Pericardium fibroblast (primary cell): ENCODE results near the gene NSUN6. TPM values are rescaled to one million over a fixed set of nuclear protein-coding genes. Genes with fewer than 3 reads are reported as not detected.

Experiments
- total RNA-seq: library from RNA; depleted of rRNA; stranded (reverse); fragments of >200 nt; gene quantifications from 2 replicates; pipeline ENCODE4 v1.2.3, GENCODE V29; 2015

NSUN6 gene, protein sequence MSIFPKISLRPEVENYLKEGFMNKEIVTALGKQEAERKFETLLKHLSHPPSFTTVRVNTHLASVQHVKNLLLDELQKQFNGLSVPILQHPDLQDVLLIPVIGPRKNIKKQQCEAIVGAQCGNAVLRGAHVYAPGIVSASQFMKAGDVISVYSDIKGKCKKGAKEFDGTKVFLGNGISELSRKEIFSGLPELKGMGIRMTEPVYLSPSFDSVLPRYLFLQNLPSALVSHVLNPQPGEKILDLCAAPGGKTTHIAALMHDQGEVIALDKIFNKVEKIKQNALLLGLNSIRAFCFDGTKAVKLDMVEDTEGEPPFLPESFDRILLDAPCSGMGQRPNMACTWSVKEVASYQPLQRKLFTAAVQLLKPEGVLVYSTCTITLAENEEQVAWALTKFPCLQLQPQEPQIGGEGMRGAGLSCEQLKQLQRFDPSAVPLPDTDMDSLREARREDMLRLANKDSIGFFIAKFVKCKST
- total RNA-seq: 4.3 and 6.4 TPM in 2 replicates

DNA sequence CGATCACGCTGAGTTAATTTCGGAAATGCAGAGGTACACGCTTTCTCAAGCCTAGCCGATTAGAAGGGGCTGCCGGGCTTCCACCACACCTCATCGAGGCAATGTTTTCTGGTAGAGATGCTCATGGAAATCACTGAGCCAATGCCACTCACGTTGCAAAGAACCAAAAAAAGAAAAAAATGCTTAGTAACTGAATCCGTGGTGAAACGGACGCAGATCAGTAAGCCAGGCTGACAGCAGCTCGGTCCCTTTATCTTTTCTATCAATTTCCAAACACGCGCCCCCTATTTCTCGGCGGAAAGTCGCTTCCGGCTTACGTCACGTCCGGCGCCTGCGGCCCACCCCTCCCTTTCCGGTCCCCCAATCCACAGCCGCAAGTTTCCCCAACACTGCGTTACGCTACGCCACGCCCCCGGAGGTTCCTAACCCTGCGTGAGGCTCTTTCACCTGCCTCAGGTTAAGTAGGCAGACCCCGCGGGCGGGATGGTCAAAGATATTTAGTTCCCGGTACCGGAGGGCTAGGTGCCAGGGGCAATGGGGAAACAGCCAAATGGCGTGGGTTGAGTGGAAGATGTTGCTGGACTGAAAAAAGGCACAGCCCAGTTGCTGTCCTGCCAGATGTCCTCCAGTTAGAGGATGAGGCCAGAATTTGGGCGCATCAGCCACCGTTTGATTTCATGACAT is at the start of gene NSUN6:
TSS of gene NSUN6 (minus strand) at position 264 of the 684 bp plus-strand sequence. CDS start 384 bp downstream, outside the sequence.

DNA sequence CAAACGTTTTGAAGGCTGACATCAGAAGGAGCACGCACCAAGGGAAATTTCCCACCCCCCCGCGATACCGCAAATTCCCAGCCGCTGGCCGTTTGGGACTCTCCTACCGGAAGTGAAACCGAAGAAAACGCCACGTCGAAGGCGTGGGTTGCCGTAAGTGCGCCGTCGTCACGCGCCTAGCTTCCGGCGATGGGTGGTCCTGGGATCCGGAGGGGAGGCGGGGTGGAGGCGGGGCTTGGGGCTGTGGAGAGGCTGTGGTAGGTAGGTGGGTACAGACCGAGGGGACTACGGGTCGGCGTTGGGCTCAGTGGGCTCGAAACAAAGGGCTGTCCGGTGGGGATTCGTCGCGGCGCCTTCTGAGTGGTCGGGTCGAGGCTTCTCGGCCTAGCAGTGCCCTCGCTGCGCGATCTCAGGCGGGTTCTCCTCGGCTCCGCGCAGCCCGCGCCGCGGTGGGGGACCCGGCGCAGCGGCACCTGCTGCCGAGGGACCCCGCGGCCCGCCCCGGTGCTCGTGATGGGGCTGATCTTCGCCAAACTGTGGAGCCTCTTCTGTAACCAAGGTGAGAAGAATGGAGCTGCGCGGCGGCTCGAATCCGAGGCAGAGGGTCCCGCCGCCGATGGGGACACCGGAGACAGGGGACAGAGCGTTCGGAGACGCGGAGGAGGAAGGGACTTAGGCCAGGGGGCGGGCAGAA is 7.9 kb upstream of the NSUN6 start, which contains the start of gene ARL5B:
TSS of gene ARL5B (plus strand) at position 307 of the 694 bp plus-strand sequence. CDS start at position 514, 207 bp downstream.

Other genes starting within 250 kb of the NSUN6 start
- gene ARL5B, start 7.8 kb upstream of the NSUN6 start, total RNA-seq: 11.0 TPM in 2 replicates